ENCODE results near the gene KRT15. TPM values are rescaled to one million over a fixed set of nuclear protein-coding genes. Genes with fewer than 3 reads are reported as not detected.

KRT15 gene
- total and polyA plus RNA-seq, 2 of the 4 experiments (the other 2 are of a cell fraction): 2.9 to 5.3 TPM

GRCh38 chr17:41468346-41468745, 50.3 kb downstream of the KRT15 start:
- no peak for TF ChIP-seq MAFK (IDR thresholded peaks at IDR 0.05; ENCODE audit: low read depth, low read length)
- no peak for TF ChIP-seq MAZ (IDR thresholded peaks at IDR 0.05; ENCODE audit: borderline replicate concordance, low read depth, low read length)
- TF ChIP-seq RFX5 (IDR thresholded peaks at IDR 0.05; ENCODE audit: low read depth, low read length): no peak
- TF ChIP-seq SMC3 (IDR thresholded peaks at IDR 0.05; ENCODE audit: low read depth, low read length): no peak
- TF ChIP-seq CEBPB (IDR thresholded peaks at IDR 0.05; ENCODE audit: low read depth, low read length): no peak
- no peak for ATAC-seq (ENCODE audit: low read depth)
- no peak overlapping the region for H4K5ac ChIP-seq (ENCODE audit: low read depth, low read length)
- H3K18ac ChIP-seq (ENCODE audit: low read depth, low read length): no peak overlapping the region
- no peak overlapping the region for H3K56ac ChIP-seq (ENCODE audit: extremely low read depth, insufficient read depth, low read length)
- no peaks in the 10 kb centered on the region; the same call in 1 of the 2 replicates for H4K20me1 ChIP-seq (ENCODE audit: insufficient read depth, low read length)
- H4K91ac ChIP-seq (ENCODE audit: insufficient read depth, low read depth, low read length): no peak overlapping the region
- CTCF ChIA-PET: no interaction called here
- no peaks in the 10 kb centered on the region for H3K79me1 ChIP-seq (ENCODE audit: low read depth in 1 of 2, low read length in 2 of 2)
- no peaks in the 10 kb centered on the region for H3K36me3 ChIP-seq (ENCODE audit: control insufficient read depth, insufficient read depth, low read length)
- H3K9me3 ChIP-seq (ENCODE audit: control insufficient read depth, insufficient read depth, low read length): peaks cover 20% of the 10 kb centered on the region
- intact Hi-C loops (cut with micrococcal nuclease): no loop called here
- no peak overlapping the region for H3K23ac ChIP-seq (ENCODE audit: low read depth, low read length)
- no peak overlapping the region for H2AK9ac ChIP-seq (replicated peaks; ENCODE audit: low read depth, low read length, poor library complexity)
- H3K27ac ChIP-seq (ENCODE audit: insufficient read depth, low read length): no peak overlapping the region
- no peak overlapping the region for H2BK120ac ChIP-seq (ENCODE audit: low read depth, low read length)
- in situ Hi-C loops (cut with MboI; ENCODE audit: low sequenced_read_pairs): no loop called here
- no peak overlapping the region for H2AK5ac ChIP-seq (ENCODE audit: low read depth, low read length)
- peaks cover 24% of the 10 kb centered on the region for H3K27me3 ChIP-seq (ENCODE audit: control insufficient read depth, insufficient read depth, low read length)
- no TSS peak for BruUV-seq (replicated peaks)
- H3K14ac ChIP-seq (replicated peaks; ENCODE audit: low read depth, low read length): no peak overlapping the region
- no peaks in the 10 kb centered on the region for H3K9me1 ChIP-seq (ENCODE audit: insufficient read depth, low read length)
- dilution Hi-C loops (cut with HindIII; ENCODE audit: low sequenced_read_pairs, unreplicated experiment): no loop called here
- no peak overlapping the region for H2BK20ac ChIP-seq (ENCODE audit: low read depth, low read length)
- H2BK15ac ChIP-seq (ENCODE audit: low read depth, low read length): no peak overlapping the region
- POLR2A ChIA-PET (ENCODE audit: unreplicated experiment): no interaction called here
- no peak overlapping the region for H3K9ac ChIP-seq (ENCODE audit: low read depth, low read length)
- no peak overlapping the region for H3K4me3 ChIP-seq (ENCODE audit: insufficient read depth, low read depth, low read length)
- H2AFZ ChIP-seq (replicated peaks; ENCODE audit: low read length, poor library complexity): no peak overlapping the region
- H3K4ac ChIP-seq (ENCODE audit: low read depth, low read length): no peak overlapping the region
- no peak overlapping the region for H3K4me2 ChIP-seq (ENCODE audit: low read depth, low read length)
- no peak overlapping the region for H2BK5ac ChIP-seq (ENCODE audit: low read depth, low read length, poor library complexity, severe bottlenecking)
- no peak for DNase-seq
- peaks cover 8% of the 10 kb centered on the region for H3K4me1 ChIP-seq (ENCODE audit: control insufficient read depth, insufficient read depth, low read length)
- no peak overlapping the region for H4K8ac ChIP-seq (ENCODE audit: low read depth in 2 of 2, low read length in 2 of 2)
